GM23338 (cell line): ENCODE data around the gene GRK5. TPM values are rescaled to one million over a fixed set of nuclear protein-coding genes. Genes with fewer than 3 reads are reported as not detected.

Source experiments
- ATAC-seq: fragments of 200-7000 bp; cut with Tn5 transposase; 3 replicates; pipeline ENCODE4 v1.9.1; 2020
- DNase-seq: peaks from one replicate; pipeline ENCODE4 v3.0.0-alpha.2; 2015; ENCODE audit warnings: low spot score
- H2AFZ ChIP-seq: fragments of 200-600 bp; sonication (generic); 2 replicates; pipeline ENCODE4 v1.8.0; 2016; ENCODE audit warnings: antibody characterized with exemption, mild to moderate bottlenecking, moderate library complexity
- H3F3A ChIP-seq: fragments of 200-600 bp; sonication (generic); replicated peaks from 2 replicates; pipeline ENCODE4 v1.8.0; 2017; ENCODE audit warnings: antibody characterized with exemption, mixed run types, low read depth
- H3K27ac ChIP-seq: fragments of 200-600 bp; sonication (generic); 2 replicates; pipeline ENCODE4 v1.6.1; 2016; ENCODE audit warnings: low read depth
- H3K27me3 ChIP-seq: fragments of 200-600 bp; sonication (generic); 2 replicates; pipeline ENCODE4 v1.8.0; 2016; ENCODE audit warnings: mild to moderate bottlenecking, mixed run types, moderate library complexity; ENCODE audit not compliant: insufficient read depth
- H3K36me3 ChIP-seq: fragments of 200-600 bp; sonication (generic); 2 replicates; pipeline ENCODE4 v1.8.0; 2016; ENCODE audit warnings: mild to moderate bottlenecking; ENCODE audit not compliant: insufficient read depth
- H3K4me1 ChIP-seq: fragments of 200-600 bp; sonication (generic); 2 replicates; pipeline ENCODE4 v1.8.0; 2016; ENCODE audit warnings: mild to moderate bottlenecking, moderate library complexity; ENCODE audit not compliant: insufficient read depth
- H3K4me2 ChIP-seq: fragments of 200-600 bp; sonication (generic); 2 replicates; pipeline ENCODE4 v1.7.1; 2017; ENCODE audit warnings: mixed run types
- H3K4me3 ChIP-seq: fragments of 200-600 bp; sonication (generic); 2 replicates; pipeline ENCODE4 v1.6.1; 2016; ENCODE audit warnings: mixed run types
- H3K79me2 ChIP-seq: fragments of 200-600 bp; sonication (generic); replicated peaks from 2 replicates; pipeline ENCODE4 v1.8.0; 2017; ENCODE audit warnings: mild to moderate bottlenecking; ENCODE audit not compliant: insufficient read depth
- H3K9me2 ChIP-seq: fragments of 200-600 bp; sonication (generic); 2 replicates; pipeline ENCODE4 v1.8.0; 2017; ENCODE audit not compliant: insufficient read depth
- H4K20me1 ChIP-seq: fragments of 200-600 bp; sonication (generic); replicated peaks from 2 replicates; pipeline ENCODE4 v1.8.0; 2017; ENCODE audit warnings: mild to moderate bottlenecking; ENCODE audit not compliant: insufficient read depth
- H3K27ac Mint-ChIP-seq: 2 replicates; pipeline ENCODE4 v1.8.0; 2020; ENCODE audit warnings: inconsistent platforms, mild to moderate bottlenecking, moderate library complexity, mixed read lengths
- H3K27me3 Mint-ChIP-seq: 3 replicates; pipeline ENCODE4 v1.8.0; 2022; ENCODE audit warnings: low read depth, mild to moderate bottlenecking, moderate library complexity, mixed read lengths, inconsistent platforms; ENCODE audit not compliant: insufficient read depth, poor library complexity
- H3K36me3 Mint-ChIP-seq: 3 replicates; pipeline ENCODE4 v1.8.0; 2021; ENCODE audit warnings: low read depth, mild to moderate bottlenecking, inconsistent platforms, moderate library complexity, mixed read lengths
- H3K4me1 Mint-ChIP-seq: 3 replicates; pipeline ENCODE4 v1.8.0; 2020; ENCODE audit warnings: mild to moderate bottlenecking, inconsistent platforms, mixed read lengths
- H3K4me3 Mint-ChIP-seq: 3 replicates; pipeline ENCODE4 v1.8.0; 2021; ENCODE audit warnings: moderate library complexity, mild to moderate bottlenecking, inconsistent platforms, mixed read lengths
- H3K9me3 Mint-ChIP-seq: 3 replicates; pipeline ENCODE4 v1.8.0; 2020; ENCODE audit warnings: moderate library complexity, mild to moderate bottlenecking, inconsistent platforms, mixed read lengths
- CREB1 ChIP-seq: fragments of 250-450 bp; sonication (Bioruptor Pico); IDR thresholded peaks from 2 replicates; pipeline ENCODE4 v1.5.0; 2020; ENCODE audit warnings: low read depth, mild to moderate bottlenecking, moderate library complexity
- EZH2 ChIP-seq: fragments of 200-600 bp; sonication (generic); IDR thresholded peaks from one replicate; pipeline ENCODE4 v1.8.0; 2017; ENCODE audit warnings: antibody characterized with exemption, mild to moderate bottlenecking, low read depth; ENCODE audit not compliant: unreplicated experiment
- NANOG ChIP-seq: IDR thresholded peaks from 2 replicates; pipeline ENCODE4 v1.6.1; 2016; ENCODE audit warnings: antibody characterized with exemption, borderline replicate concordance
- ZNF462 ChIP-seq: fragments of 250-450 bp; sonication (Bioruptor Pico); IDR thresholded peaks from 2 replicates; pipeline ENCODE4 v1.5.0; 2020; ENCODE audit warnings: mild to moderate bottlenecking, moderate library complexity
- polyA plus RNA-seq: library from polyadenylated mRNA; unstranded; fragments of >200 nt; fragmentation: Nextera tagmentation; extraction: Ambion mirVana; gene quantifications from 2 replicates; pipeline ENCODE4 v1.2.1, GENCODE V29; 2016
- total RNA-seq: library from RNA; depleted of rRNA; stranded (reverse); fragments of >200 nt; shearing (Covaris generic); gene quantifications from 2 replicates; pipeline ENCODE4 v1.2.3, GENCODE V29; 2014
- TF ChIP-seq, protein P1 (sequence below): IDR thresholded peaks from 2 replicates; pipeline ENCODE4 v1.6.1; 2016; ENCODE audit warnings: antibody characterized with exemption
- TF ChIP-seq, protein P2 (sequence below): IDR thresholded peaks from one replicate; pipeline ENCODE4 v1.6.1; 2018; ENCODE audit warnings: antibody characterized with exemption; ENCODE audit not compliant: unreplicated experiment
- TF ChIP-seq, protein P3 (sequence below), 2 experiments: fragments of 200-600 bp in 1 of 2; sonication (generic) in 1 of 2; conservative IDR thresholded peaks; 2 replicates each; pipeline versions ENCODE4 v1.5.1 to v1.6.1; 2016 to 2017; ENCODE audit warnings: antibody characterized with exemption in 2 of 2, low read depth in 2 of 2, mild to moderate bottlenecking in 2 of 2, moderate library complexity in 1 of 2

The GRK5 gene
- total and polyA plus RNA-seq, 2 experiments from 2014 or later: 0.53 to 2.0 TPM

DNA sequence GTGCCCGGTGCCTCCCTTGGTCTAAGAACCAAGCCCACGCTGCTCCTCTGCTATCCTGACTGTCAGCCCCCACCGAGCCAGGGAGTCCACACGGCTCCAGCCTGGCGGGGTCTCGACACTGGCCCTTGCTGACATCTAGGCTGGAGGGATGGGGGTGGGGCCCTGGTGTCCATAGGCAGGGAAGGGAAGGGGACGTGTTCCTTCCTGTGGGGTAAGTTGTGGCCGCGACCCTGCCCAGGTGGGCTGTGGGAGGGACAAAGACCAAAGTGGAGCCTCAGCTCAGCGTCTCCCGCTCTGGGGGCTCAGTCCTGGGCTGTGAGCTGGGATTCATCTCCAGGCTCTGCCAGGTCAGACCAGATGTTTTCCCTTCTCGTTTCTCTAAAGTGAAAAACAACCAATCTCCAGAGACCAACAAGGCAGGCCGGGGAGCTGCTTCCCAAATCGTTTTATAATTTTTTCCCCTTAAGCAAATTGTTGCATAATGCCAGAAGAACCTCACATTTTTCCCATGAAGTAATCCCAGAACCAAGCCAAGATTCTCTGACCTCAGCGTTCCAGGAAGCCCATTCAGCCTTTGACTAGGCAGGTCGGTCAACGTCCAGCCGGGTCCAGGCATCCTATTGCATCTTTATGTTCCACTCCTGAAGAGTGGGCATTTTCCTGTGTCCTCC is 233.9 kb downstream of the GRK5 start:
- H3K4me3 Mint-ChIP-seq: no peak overlapping the region; the same call in 2 of the 3 replicates
- Histone ChIP-seq H3K4me2 (no peak overlapping the region), H2AFZ (no peak overlapping the region), H3K27ac (no peak overlapping the region), H3K4me3 (no peak overlapping the region), H3F3A (no peaks in the 10 kb centered on the region), H3K27me3 (no peaks in the 10 kb centered on the region), H4K20me1 (no peaks in the 10 kb centered on the region), H3K79me2 (no peaks in the 10 kb centered on the region), H3K9me2 (no peaks in the 10 kb centered on the region), H3K4me1 (no peaks in the 10 kb centered on the region), H3K36me3 (no peaks in the 10 kb centered on the region)
- H3K36me3 Mint-ChIP-seq: no peaks in the 10 kb centered on the region; the same call in 2 of the 3 replicates
- peaks cover 6% of the 10 kb centered on the region; the same call in 1 of the 3 replicates for H3K9me3 Mint-ChIP-seq
- ATAC-seq: no peak
- TF ChIP-seq, protein P1, sequence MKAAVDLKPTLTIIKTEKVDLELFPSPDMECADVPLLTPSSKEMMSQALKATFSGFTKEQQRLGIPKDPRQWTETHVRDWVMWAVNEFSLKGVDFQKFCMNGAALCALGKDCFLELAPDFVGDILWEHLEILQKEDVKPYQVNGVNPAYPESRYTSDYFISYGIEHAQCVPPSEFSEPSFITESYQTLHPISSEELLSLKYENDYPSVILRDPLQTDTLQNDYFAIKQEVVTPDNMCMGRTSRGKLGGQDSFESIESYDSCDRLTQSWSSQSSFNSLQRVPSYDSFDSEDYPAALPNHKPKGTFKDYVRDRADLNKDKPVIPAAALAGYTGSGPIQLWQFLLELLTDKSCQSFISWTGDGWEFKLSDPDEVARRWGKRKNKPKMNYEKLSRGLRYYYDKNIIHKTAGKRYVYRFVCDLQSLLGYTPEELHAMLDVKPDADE: no peak
- TF ChIP-seq NANOG (no peak), ZNF462 (CRISPR knock-in tag) (no peak), EZH2 (no peak), CREB1 (CRISPR knock-in tag) (no peak)
- TF ChIP-seq, protein P2, sequence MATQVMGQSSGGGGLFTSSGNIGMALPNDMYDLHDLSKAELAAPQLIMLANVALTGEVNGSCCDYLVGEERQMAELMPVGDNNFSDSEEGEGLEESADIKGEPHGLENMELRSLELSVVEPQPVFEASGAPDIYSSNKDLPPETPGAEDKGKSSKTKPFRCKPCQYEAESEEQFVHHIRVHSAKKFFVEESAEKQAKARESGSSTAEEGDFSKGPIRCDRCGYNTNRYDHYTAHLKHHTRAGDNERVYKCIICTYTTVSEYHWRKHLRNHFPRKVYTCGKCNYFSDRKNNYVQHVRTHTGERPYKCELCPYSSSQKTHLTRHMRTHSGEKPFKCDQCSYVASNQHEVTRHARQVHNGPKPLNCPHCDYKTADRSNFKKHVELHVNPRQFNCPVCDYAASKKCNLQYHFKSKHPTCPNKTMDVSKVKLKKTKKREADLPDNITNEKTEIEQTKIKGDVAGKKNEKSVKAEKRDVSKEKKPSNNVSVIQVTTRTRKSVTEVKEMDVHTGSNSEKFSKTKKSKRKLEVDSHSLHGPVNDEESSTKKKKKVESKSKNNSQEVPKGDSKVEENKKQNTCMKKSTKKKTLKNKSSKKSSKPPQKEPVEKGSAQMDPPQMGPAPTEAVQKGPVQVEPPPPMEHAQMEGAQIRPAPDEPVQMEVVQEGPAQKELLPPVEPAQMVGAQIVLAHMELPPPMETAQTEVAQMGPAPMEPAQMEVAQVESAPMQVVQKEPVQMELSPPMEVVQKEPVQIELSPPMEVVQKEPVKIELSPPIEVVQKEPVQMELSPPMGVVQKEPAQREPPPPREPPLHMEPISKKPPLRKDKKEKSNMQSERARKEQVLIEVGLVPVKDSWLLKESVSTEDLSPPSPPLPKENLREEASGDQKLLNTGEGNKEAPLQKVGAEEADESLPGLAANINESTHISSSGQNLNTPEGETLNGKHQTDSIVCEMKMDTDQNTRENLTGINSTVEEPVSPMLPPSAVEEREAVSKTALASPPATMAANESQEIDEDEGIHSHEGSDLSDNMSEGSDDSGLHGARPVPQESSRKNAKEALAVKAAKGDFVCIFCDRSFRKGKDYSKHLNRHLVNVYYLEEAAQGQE: no peak
- TF ChIP-seq, protein P3, sequence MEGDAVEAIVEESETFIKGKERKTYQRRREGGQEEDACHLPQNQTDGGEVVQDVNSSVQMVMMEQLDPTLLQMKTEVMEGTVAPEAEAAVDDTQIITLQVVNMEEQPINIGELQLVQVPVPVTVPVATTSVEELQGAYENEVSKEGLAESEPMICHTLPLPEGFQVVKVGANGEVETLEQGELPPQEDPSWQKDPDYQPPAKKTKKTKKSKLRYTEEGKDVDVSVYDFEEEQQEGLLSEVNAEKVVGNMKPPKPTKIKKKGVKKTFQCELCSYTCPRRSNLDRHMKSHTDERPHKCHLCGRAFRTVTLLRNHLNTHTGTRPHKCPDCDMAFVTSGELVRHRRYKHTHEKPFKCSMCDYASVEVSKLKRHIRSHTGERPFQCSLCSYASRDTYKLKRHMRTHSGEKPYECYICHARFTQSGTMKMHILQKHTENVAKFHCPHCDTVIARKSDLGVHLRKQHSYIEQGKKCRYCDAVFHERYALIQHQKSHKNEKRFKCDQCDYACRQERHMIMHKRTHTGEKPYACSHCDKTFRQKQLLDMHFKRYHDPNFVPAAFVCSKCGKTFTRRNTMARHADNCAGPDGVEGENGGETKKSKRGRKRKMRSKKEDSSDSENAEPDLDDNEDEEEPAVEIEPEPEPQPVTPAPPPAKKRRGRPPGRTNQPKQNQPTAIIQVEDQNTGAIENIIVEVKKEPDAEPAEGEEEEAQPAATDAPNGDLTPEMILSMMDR (conservative IDR thresholded peaks at IDR 0.05; ENCODE audit: low read depth in 2 of 2): no peak
- H3K27ac Mint-ChIP-seq: no peak overlapping the region
- peaks cover 14% of the 10 kb centered on the region for H3K27me3 Mint-ChIP-seq
- DNase-seq: no peak
- no peaks in the 10 kb centered on the region; the same call in 2 of the 3 replicates for H3K4me1 Mint-ChIP-seq
